ENCODE data around the gene PDE2A. TPM values are rescaled to one million over a fixed set of nuclear protein-coding genes. Genes with fewer than 3 reads are reported as not detected.

Gene PDE2A
- total RNA-seq, 1 experiment from 2014 or later, result 3.7 TPM

- Mint-ChIP-seq H3K27ac (peak overlapping the region; percentile 55; the same call in 1 of the 2 replicates), H3K27me3 (ENCODE audit: low read depth) (peaks cover 5% of the 10 kb centered on the region), H3K36me3 (no peaks in the 10 kb centered on the region), H3K4me1 (peaks cover 38% of the 10 kb centered on the region), H3K4me3 (no peak overlapping the region), H3K9me3 (no peaks in the 10 kb centered on the region)
- DNase-seq (ENCODE audit: low spot score) (peak; percentile 39), ATAC-seq (peak; percentile 75)
- ChIA-PET CTCF (interaction anchor here (0.5 to 4.5 kb wide), 20 partner anchors 8 to 492 kb away, joined by 3 to 60 read pairs (median 6); partner anchors contain the start of gene STARD10), POLR2A (interaction anchor here (0.9 to 1.4 kb wide), 2 partner anchors 21 to 50 kb away, joined by 3 to 5 read pairs; no protein-coding TSS in a partner anchor)
- TF ChIP-seq ZNF232 (CRISPR knock-in tag; IDR thresholded peaks at IDR 0.05) (no peak), GABPB1 (CRISPR knock-in tag; IDR thresholded peaks at IDR 0.05) (no peak), CREB1 (CRISPR knock-in tag; IDR thresholded peaks at IDR 0.05) (no peak), TCF7 (CRISPR knock-in tag; IDR thresholded peaks at IDR 0.05; ENCODE audit: low read depth) (no peak), ZNF396 (CRISPR knock-in tag; IDR thresholded peaks at IDR 0.05; ENCODE audit: borderline replicate concordance) (no peak), FOXP1 (CRISPR knock-in tag; IDR thresholded peaks at IDR 0.05; ENCODE audit: borderline replicate concordance) (no peak), ZNF281 (CRISPR knock-in tag; IDR thresholded peaks at IDR 0.05) (no peak), IRF1 (CRISPR knock-in tag; IDR thresholded peaks at IDR 0.05) (no peak)
- TF ChIP-seq, protein P1, sequence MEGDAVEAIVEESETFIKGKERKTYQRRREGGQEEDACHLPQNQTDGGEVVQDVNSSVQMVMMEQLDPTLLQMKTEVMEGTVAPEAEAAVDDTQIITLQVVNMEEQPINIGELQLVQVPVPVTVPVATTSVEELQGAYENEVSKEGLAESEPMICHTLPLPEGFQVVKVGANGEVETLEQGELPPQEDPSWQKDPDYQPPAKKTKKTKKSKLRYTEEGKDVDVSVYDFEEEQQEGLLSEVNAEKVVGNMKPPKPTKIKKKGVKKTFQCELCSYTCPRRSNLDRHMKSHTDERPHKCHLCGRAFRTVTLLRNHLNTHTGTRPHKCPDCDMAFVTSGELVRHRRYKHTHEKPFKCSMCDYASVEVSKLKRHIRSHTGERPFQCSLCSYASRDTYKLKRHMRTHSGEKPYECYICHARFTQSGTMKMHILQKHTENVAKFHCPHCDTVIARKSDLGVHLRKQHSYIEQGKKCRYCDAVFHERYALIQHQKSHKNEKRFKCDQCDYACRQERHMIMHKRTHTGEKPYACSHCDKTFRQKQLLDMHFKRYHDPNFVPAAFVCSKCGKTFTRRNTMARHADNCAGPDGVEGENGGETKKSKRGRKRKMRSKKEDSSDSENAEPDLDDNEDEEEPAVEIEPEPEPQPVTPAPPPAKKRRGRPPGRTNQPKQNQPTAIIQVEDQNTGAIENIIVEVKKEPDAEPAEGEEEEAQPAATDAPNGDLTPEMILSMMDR (IDR thresholded peaks at IDR 0.05), result no peak
These were observed 38.3 kb downstream of the PDE2A start for GRCh38 chr11:72635933-72636332.

- Mint-ChIP-seq H3K27ac (no peak overlapping the region), H3K4me1 (peaks cover 38% of the 10 kb centered on the region)
- POLR2A ChIA-PET, result interaction anchor here (0.9 to 1.4 kb wide), 2 partner anchors 20 to 50 kb away, joined by 3 to 5 read pairs; no protein-coding TSS in a partner anchor
These were observed 38.8 kb downstream of the PDE2A start for GRCh38 chr11:72635309-72635915.

GRCh38 chr11:72634472-72635095 lies 39.6 kb downstream of the PDE2A start:
- Mint-ChIP-seq H3K27me3 (ENCODE audit: low read depth) (peaks cover 5% of the 10 kb centered on the region), H3K9me3 (no peaks in the 10 kb centered on the region), H3K4me1 (peaks cover 38% of the 10 kb centered on the region), H3K27ac (no peak overlapping the region), H3K36me3 (no peaks in the 10 kb centered on the region), H3K4me3 (no peak overlapping the region)
- ATAC-seq (no peak), DNase-seq (ENCODE audit: low spot score) (no peak)
- TF ChIP-seq MXD4 (CRISPR knock-in tag; IDR thresholded peaks at IDR 0.05; ENCODE audit: borderline replicate concordance) (no peak), ATF2 (CRISPR knock-in tag; IDR thresholded peaks at IDR 0.05; ENCODE audit: borderline replicate concordance, low read depth) (no peak)
- ChIA-PET POLR2A (no interaction called here), CTCF (interaction anchor here (0.6 to 4.5 kb wide), 10 partner anchors 9 to 163 kb away, joined by 3 to 60 read pairs (median 7); no protein-coding TSS in a partner anchor)

More at GRCh38 chr11:72635309-72635915, 38.8 kb downstream of the PDE2A start:
- Mint-ChIP-seq H3K9me3 (no peaks in the 10 kb centered on the region), H3K4me3 (no peak overlapping the region), H3K36me3 (no peaks in the 10 kb centered on the region), H3K27me3 (ENCODE audit: low read depth) (peaks cover 5% of the 10 kb centered on the region)
- CTCF ChIA-PET, result interaction anchor here (0.5 to 4.5 kb wide), 19 partner anchors 8 to 491 kb away, joined by 3 to 60 read pairs (median 6); no protein-coding TSS in a partner anchor
- DNase-seq (ENCODE audit: low spot score) (no peak), ATAC-seq (no peak)
- no peak for TF ChIP-seq ETV6 (CRISPR knock-in tag; IDR thresholded peaks at IDR 0.05)
- TF ChIP-seq SMAD4 (CRISPR knock-in tag; IDR thresholded peaks at IDR 0.05), result no peak

Data from WTC11 (cell line).